SK-N-MC (cell line): Measurements from ENCODE around the gene CLGN.

Experiments used
- DNase-seq: peaks from one replicate; pipeline ENCODE4 v3.0.0-alpha.2; 2011; ENCODE audit warnings: low read depth, low spot score
- H3K27ac ChIP-seq: fragments of 200-600 bp; sonication (generic); 2 replicates; pipeline ENCODE4 v1.5.1; 2016; ENCODE audit warnings: mixed run types
- H3K36me3 ChIP-seq: fragments of 200-600 bp; sonication (generic); 2 replicates; pipeline ENCODE4 v1.6.1; 2017; ENCODE audit warnings: antibody characterized with exemption, low read length, mixed read lengths; ENCODE audit not compliant: insufficient read depth
- H3K4me3 ChIP-seq: fragments of 200-600 bp; sonication (generic); 2 replicates; pipeline ENCODE4 v1.5.1; 2016
- H3K9ac ChIP-seq: fragments of 200-600 bp; sonication (generic); 2 replicates; pipeline ENCODE4 v1.8.0; 2017; ENCODE audit warnings: mixed run types, mixed read lengths; ENCODE audit not compliant: insufficient read length
- H3K9me3 ChIP-seq: fragments of 200-600 bp; sonication (generic); 2 replicates; pipeline ENCODE4 v1.6.1; 2017; ENCODE audit warnings: low read depth, mild to moderate bottlenecking, antibody characterized with exemption, low read length, moderate library complexity, mixed read lengths
- EZH2 ChIP-seq: fragments of 200-600 bp; sonication (generic); IDR thresholded peaks from one replicate; pipeline ENCODE4 v1.6.1; 2017; ENCODE audit warnings: antibody characterized with exemption
- FOXP2 ChIP-seq: optimal IDR thresholded peaks from 2 replicates; pipeline ENCODE3; 2011; ENCODE audit warnings: mild to moderate bottlenecking, moderate library complexity; ENCODE audit not compliant: insufficient read depth; ENCODE audit errors: extremely low read length, control extremely low read depth
- POLR2AphosphoS5 ChIP-seq: IDR thresholded peaks from 2 replicates; pipeline ENCODE4 v1.6.1; 2012; ENCODE audit warnings: mild to moderate bottlenecking, low read depth, low read length, borderline replicate concordance

CLGN gene

GRCh38 chr4:140353786-140354185, 73.7 kb downstream of the CLGN start:
- Histone ChIP-seq H3K36me3 (no peaks in the 10 kb centered on the region), H3K9me3 (no peaks in the 10 kb centered on the region), H3K27ac (no peak overlapping the region), H3K9ac (no peak overlapping the region), H3K4me3 (no peak overlapping the region)
- no peak for TF ChIP-seq EZH2
- DNase-seq = no peak

DNA sequence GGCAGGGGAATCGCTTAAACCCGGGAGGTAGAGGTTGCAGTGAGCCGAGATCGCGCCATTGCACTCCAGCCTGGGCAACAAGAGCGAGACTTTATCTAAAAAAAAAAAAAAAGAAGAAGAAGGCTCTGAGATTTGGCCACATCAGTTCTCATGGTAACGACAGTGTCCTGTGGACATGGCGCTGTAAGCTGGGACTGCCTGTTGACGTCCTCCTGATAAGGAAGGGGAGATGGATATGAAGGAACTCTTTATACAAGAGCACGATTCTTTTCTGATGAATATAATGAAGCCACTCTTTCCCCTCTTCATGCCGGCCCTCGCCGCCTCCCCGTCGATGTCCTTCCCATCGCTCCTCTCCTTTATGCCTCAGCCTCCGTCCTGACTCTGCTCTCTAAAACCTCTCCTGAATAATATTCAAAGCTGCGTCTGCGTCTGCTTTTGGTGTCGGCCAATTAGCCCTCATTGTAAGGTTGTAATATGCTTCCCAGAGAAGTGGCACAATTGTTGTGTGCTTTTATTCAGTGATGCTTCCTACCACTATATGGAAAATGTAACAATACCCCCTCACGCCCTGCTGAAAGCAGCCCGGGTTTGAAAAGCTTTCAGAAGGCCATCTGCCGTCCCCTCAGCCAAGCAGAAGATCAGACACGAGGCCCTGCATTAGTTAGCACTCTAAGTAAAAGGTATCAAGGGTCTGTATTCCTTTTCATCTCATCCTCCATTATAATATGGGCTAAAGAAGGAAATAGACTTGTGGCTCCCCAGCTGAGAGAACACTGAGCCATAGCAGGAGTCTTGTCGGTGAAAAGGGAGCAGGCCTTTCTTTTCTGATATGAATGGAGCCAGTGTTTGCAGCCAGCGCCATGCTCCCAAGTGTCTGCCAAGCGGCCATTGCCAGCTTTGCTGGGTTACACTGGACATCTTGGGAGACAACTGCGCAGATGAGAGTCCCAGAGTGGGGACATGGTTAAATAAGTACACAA, 76.1 kb downstream of the CLGN start:
- H3K9ac ChIP-seq = no peak overlapping the region
- no peak for TF ChIP-seq EZH2
- TF ChIP-seq POLR2AphosphoS5 = no peak
- TF ChIP-seq FOXP2 = no peak
- H3K9me3 ChIP-seq = no peaks in the 10 kb centered on the region
- H3K27ac ChIP-seq = no peak overlapping the region
- H3K36me3 ChIP-seq = no peaks in the 10 kb centered on the region
- no peak overlapping the region for H3K4me3 ChIP-seq
- DNase-seq = no peak

- Histone ChIP-seq H3K27ac (no peak overlapping the region), H3K4me3 (no peak overlapping the region), H3K9me3 (no peaks in the 10 kb centered on the region), H3K36me3 (no peaks in the 10 kb centered on the region), H3K9ac (no peak overlapping the region)
- TF ChIP-seq FOXP2 (no peak), EZH2 (no peak), POLR2AphosphoS5 (no peak)
- no peak for DNase-seq
Observed at GRCh38 chr4:140349816-140350215, 77.6 kb downstream of the CLGN start.

- no peak overlapping the region for H3K27ac ChIP-seq
- no peak for TF ChIP-seq EZH2
- no peak overlapping the region for H3K4me3 ChIP-seq
- no peak for DNase-seq
- no peak overlapping the region for H3K9ac ChIP-seq
- no peaks in the 10 kb centered on the region for H3K9me3 ChIP-seq
- H3K36me3 ChIP-seq = no peaks in the 10 kb centered on the region
Observed at GRCh38 chr4:140346136-140346535, 81.3 kb downstream of the CLGN start.

- H3K27ac ChIP-seq = no peak overlapping the region
- no peak overlapping the region for H3K9ac ChIP-seq
- no peaks in the 10 kb centered on the region for H3K36me3 ChIP-seq
- TF ChIP-seq EZH2 = no peak
- no peak for TF ChIP-seq POLR2AphosphoS5
- TF ChIP-seq FOXP2 = no peak
- H3K9me3 ChIP-seq = no peaks in the 10 kb centered on the region
- no peak overlapping the region for H3K4me3 ChIP-seq
- DNase-seq = no peak
Observed at GRCh38 chr4:140344621-140345020, 82.8 kb downstream of the CLGN start.

DNA sequence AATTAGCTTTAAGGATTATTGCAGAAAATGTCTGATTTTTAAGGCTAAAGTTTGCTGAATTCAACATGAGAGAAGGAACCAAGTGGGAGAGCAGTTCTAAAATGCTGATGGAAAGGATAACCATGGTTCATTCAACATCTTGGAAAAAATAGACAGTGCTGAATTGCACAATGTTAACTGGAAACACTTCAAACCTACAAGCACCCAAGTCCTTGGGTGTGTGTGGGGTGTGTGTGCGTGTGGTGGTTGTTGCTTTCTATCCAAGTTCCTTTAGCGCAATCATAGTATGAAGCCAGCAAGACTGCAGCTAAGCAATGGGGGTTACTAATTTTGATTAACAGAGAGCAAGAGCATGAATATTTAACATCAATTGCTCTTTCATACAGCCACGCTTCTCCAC, 83.3 kb downstream of the CLGN start:
- Histone ChIP-seq H3K9ac (no peak overlapping the region), H3K27ac (no peak overlapping the region), H3K4me3 (no peak overlapping the region), H3K36me3 (no peaks in the 10 kb centered on the region), H3K9me3 (no peaks in the 10 kb centered on the region)
- no peak for DNase-seq
- TF ChIP-seq POLR2AphosphoS5 (no peak), FOXP2 (no peak), EZH2 (no peak)

- Histone ChIP-seq H3K9ac (no peak overlapping the region), H3K36me3 (no peaks in the 10 kb centered on the region), H3K9me3 (no peaks in the 10 kb centered on the region), H3K4me3 (no peak overlapping the region), H3K27ac (no peak overlapping the region)
- no peak for TF ChIP-seq FOXP2
- TF ChIP-seq EZH2 = no peak
- TF ChIP-seq POLR2AphosphoS5 = no peak
- no peak for DNase-seq
Observed at GRCh38 chr4:140343303-140343702, 84.1 kb downstream of the CLGN start.

GRCh38 chr4:140342620-140343019, 84.8 kb downstream of the CLGN start:
- no peaks in the 10 kb centered on the region for H3K9me3 ChIP-seq
- no peaks in the 10 kb centered on the region for H3K36me3 ChIP-seq
- DNase-seq = no peak
- no peak overlapping the region for H3K27ac ChIP-seq
- TF ChIP-seq POLR2AphosphoS5 = no peak
- no peak for TF ChIP-seq FOXP2
- no peak for TF ChIP-seq EZH2
- no peak overlapping the region for H3K9ac ChIP-seq
- H3K4me3 ChIP-seq = no peak overlapping the region
